Measurements from ENCODE around the gene CLASP1.

The CLASP1 gene

DNA sequence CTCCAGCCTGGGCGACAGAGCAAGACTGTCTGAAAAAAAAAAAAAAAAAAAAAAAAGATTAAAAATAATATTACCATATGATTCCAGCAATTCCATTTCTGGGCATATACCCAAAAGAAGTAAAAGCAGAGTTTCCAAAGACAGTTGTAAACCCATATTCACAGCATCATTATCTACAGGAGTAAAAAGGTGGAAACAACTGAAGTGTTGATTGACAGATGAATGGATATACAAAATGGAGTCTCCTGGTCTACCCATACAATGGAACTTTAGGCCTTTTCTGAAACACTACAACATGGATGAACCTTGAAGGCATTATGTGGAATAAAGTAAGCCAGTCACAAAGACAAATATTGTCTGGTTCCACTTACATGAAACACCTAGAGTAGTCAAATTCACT lies 112.9 kb downstream of the CLASP1 start:
- no peak for DNase-seq (ENCODE audit: low spot score)
- Histone ChIP-seq H3K27ac (no peak overlapping the region), H3K4me3 (no peak overlapping the region)
- TF ChIP-seq, protein P1, sequence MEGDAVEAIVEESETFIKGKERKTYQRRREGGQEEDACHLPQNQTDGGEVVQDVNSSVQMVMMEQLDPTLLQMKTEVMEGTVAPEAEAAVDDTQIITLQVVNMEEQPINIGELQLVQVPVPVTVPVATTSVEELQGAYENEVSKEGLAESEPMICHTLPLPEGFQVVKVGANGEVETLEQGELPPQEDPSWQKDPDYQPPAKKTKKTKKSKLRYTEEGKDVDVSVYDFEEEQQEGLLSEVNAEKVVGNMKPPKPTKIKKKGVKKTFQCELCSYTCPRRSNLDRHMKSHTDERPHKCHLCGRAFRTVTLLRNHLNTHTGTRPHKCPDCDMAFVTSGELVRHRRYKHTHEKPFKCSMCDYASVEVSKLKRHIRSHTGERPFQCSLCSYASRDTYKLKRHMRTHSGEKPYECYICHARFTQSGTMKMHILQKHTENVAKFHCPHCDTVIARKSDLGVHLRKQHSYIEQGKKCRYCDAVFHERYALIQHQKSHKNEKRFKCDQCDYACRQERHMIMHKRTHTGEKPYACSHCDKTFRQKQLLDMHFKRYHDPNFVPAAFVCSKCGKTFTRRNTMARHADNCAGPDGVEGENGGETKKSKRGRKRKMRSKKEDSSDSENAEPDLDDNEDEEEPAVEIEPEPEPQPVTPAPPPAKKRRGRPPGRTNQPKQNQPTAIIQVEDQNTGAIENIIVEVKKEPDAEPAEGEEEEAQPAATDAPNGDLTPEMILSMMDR (IDR thresholded peaks at IDR 0.05), result no peak

DNA sequence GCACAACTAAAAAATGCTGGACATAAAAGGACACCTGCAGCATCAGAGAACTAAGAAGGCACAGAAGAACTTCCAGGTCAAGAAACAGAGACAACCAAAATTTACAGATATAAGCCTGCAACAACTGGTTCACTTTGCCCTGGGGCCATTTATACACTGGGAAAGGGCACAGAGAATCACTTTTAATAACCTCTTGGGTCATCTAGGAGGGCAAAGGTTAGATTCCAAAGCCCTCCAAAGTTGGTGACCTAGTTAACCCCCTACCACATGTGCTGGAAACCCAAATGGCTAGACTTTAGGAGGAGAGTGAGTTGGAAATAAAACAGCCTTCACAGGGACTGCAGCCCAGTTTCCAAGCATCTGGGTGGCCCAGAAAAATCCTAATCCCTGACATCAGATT lies 115.3 kb downstream of the CLASP1 start:
- DNase-seq (ENCODE audit: low spot score), result no peak
- Histone ChIP-seq H3K27ac (no peak overlapping the region), H3K4me3 (no peak overlapping the region)
- TF ChIP-seq, protein P1 (IDR thresholded peaks at IDR 0.05), result no peak

DNA sequence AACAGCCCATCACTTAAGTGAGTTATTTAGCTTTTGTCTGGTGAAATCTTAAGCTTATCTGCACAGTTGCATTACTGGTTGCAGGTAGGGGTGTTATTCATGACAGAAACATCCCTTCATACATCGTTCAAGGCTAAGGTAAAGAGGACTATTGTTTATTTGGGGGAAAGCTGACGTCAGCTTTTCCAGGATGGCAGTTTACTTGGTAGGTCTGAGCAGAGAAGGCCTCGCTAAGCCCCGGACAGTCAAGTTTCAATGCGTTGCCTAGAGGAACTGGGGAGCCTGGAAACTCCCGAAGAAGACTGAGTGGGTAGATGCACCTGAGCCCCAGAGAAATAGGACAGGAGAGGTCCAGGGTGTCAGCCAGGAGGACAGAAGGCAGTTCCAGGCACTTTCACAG lies 116.4 kb downstream of the CLASP1 start:
- no peak overlapping the region for H3K27ac ChIP-seq
- H3K4me3 ChIP-seq, result no peak overlapping the region
- TF ChIP-seq, protein P1 (IDR thresholded peaks at IDR 0.05), result no peak
- no peak for DNase-seq (ENCODE audit: low spot score)

DNA sequence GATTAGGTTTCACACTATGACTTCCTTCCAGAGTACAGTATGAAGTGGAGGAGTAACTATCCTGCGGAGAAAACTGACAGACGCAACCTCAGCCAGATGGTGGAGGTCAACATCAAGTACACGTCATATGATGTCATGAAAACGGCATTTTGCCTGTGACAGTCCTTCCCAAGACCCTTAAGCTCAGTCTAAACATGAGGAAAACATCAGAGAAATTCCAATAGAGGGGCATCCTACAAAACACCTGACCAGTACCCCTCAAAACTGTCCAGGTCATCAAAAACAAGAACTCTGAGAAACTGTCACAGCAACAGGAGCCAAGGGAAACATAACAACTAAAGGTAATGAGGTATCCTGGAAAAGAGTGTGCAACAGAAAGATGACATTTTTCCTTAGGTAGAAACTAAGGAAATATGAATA lies 116.9 kb downstream of the CLASP1 start:
- TF ChIP-seq, protein P1 (IDR thresholded peaks at IDR 0.05), result no peak
- no peak for DNase-seq (ENCODE audit: low spot score)
- Histone ChIP-seq H3K27ac (no peak overlapping the region), H3K4me3 (no peak overlapping the region)

DNA sequence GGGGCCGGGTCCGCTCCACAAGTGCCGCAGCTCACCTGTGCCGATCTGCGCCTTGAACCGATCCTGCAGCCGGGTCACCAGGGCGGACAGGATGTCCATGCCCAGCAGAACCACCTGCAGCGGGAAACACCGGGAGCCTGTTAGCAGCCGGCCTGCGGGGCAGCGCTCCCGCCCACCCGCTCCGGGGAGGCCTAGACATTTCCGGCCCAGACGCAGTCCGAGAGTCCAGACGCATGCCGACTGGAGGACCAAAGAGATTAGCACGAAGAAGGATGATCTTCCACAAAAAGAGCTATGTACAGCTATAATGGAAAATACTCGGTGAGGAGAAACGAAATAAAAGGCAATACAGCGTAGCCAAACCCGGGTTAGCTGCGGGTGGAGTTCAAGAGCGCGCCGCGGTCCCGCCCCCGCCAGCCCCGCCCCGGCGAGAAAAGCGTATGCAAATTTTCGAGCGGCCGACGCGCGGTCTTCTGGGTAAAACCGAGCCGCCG lies 119.0 kb downstream of the CLASP1 start:
- TF ChIP-seq, protein P1 (IDR thresholded peaks at IDR 0.05), result no peak
- H3K27ac ChIP-seq, result peak overlapping the region; percentile 83 to 91
- peak overlapping the region; percentile 83 for H3K4me3 ChIP-seq
- peak; percentile 89 for DNase-seq (ENCODE audit: low spot score)

DNA sequence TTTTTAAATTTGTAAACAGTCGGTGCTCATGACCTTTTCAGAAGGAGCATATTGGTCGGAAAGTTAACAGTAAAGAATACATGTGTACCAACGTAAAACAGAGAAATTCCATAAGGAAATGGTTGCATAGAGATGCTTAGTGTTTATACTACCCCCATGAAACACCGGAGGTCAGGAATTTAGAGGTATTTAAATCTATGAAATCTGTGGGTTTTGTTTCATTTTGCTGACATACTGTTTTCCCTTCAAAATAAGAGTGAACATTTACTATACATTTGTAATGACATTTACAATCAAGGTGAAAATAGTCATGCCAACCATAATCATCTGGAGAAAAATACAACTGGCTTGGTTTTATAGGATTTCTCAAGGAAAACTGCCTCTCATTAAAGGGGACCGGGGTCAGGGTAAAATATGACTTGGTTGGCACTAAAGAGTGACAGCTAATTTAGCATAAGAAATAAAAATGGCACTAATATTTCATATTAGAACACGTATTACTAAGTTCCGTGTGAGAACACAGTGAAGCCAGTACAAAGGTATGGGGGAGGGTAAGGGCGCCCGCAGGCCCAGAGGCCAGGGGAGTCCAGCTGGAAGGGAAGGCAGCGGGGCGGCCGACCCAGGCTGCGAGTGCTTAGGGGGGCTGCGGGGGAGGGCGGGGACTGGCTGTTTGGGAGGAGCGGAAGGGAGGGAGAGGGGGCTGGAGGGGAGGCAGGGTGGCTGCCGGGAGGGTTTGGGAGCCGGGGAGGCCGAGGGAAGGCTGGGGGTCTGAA lies 119.6 kb downstream of the CLASP1 start:
- Histone ChIP-seq H3K27ac (peak overlapping the region; percentile 83 to 91), H3K4me3 (peak overlapping the region; percentile 83)
- DNase-seq (ENCODE audit: low spot score), result no peak
- TF ChIP-seq, protein P1 (IDR thresholded peaks at IDR 0.05), result no peak

Data from coronary artery (tissue), 2 donors.